Stimulated activated CD8-positive, alpha-beta memory T cell treated with anti-CD3 and anti-CD28 coated beads, Interleukin-2, amount 100 ng/mL, for 48 hours (primary cell): ENCODE data around the gene KCNQ1OT1.

ENCODE experiments used
- DNase-seq, 2 donors: peaks; one replicate each; pipeline ENCODE4 v3.0.0-alpha.2; 2020; ENCODE audit warnings: low read depth in 2 of 2

The KCNQ1OT1 gene

GRCh38 chr11:2582351-2582945, 117.3 kb downstream of the KCNQ1OT1 start:
- DNase-seq: no peak

GRCh38 chr11:2581931-2582350, 117.9 kb downstream of the KCNQ1OT1 start:
- no peak for DNase-seq

DNA sequence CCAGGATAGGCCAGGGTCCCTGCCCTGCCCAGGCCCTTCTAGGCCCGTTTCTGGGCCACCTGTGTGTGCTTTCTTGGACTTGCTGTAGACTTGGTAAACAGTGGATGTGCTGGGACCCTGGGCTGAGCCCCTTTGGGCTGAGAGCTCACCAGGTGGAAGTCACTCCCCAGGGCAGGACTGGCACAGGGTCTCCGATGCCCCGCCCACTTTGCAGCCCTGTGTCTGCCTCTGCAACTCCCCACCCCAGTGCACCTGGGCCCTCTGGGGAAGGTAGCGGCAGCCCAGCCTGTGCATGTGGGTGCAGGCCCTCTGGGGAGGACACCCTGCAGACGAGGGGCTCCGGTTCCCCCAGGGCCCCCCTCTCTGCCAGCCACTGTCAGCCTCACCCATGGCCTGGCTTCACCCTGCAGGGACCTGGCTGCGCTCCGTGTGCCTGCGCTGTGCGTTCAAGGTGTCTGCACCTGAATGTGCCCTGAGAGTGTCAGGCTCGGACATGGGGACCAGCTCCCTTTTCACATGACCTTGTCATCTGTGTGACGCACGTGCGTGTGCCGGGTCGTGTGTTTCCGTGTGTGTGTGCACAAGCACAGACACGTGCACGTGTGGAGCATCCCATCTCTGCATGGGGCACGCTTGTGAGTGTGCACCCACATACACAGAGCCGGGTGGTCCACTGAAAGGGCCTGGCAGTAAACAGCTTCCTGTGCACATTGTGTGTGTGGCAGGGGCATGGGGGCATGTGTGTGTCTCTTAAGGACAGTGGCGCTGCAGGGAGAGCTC, 118.5 kb downstream of the KCNQ1OT1 start:
- DNase-seq: no peak

DNA sequence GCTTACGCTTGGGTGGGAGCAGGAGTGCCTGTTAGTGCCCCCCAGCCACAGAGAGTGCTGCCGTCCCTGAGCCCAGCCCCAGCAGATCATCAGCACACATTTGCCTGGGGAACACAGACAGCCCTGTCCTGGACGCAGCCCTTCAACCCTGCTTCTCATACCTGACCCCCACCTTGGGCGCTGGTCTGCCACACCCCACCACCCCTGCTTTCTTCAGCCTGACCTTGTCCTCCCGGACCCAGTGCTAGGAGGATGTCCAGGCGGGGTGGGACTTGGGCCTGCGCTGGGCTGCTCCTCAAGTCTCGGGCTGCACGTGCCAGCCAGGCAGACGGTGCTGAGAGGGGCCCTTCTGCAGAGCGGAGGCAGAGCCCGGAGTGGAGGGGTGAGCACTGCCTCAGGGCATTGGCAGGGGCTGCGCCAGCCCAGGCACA, 119.2 kb downstream of the KCNQ1OT1 start:
- no peak for DNase-seq

DNA sequence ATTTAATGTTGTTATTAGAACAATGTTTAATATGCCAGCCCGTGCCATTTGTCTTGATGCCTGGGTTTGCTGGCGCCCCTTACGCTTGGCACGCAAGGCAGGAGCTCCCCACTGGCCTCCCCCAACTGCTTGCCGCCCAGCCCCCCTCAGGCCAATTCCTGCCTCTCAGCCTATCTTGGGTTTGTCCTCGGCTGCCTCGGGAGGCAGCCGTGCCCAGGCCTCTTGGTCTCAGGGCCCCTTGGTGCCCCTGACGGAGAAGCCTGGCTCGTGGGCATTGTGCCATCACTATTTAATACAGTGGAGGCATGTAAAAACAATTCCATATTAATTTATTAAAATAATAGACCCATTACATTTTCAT, 119.8 kb downstream of the KCNQ1OT1 start:
- no peak for DNase-seq

DNA sequence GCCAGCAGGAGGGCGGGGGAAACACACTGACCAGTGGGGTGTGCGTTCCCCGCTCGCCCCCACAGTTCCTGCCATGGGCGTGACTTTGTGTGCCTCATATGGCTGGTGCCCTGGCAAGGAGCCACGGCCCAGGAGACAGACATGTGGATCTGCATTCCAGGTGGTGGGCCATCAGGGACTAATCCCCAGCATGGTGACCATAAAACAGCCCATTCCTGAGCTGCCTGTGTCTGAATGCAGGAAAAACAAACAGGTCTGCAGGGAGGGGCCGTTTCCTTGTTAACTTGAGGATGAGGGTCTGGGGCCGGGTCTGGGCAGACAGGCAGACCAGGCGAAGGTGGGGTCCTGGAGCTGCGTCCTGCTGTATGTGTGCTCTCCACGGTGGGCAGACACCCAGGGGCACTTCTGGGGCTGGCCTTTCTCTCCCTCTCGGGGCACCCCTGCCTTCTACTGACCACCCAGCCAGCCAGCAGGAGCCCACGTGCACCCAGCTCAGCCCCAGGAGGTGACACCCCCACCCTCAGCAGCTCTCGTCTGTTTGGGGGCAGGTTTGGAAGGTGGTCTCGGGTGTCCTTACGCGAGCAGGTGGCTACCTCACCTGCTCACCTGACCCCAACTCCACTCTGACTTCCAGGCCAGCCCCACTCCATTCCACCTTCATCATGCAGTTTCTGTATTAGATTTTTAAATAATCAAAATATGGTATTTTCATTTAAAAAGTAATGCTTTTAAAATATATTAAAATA, 120.3 kb downstream of the KCNQ1OT1 start:
- DNase-seq: no peak

DNA sequence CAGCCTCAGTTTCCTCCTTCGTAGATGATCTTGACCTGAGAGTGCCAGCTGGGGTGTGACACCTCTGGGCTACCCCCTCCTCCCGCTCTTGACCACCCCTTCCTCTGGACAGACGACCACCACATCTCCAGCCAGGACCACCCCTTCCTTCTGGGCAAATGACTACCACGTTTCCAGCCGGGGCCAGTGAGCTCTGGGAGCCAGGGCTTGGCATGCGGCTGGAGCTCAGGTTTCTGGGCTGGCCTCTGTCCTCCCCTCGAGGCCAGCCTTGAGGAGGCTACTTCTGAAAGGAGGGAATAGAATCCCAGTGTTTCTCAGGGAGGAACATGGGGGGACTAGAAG, 120.9 kb downstream of the KCNQ1OT1 start:
- no peak for DNase-seq

DNA sequence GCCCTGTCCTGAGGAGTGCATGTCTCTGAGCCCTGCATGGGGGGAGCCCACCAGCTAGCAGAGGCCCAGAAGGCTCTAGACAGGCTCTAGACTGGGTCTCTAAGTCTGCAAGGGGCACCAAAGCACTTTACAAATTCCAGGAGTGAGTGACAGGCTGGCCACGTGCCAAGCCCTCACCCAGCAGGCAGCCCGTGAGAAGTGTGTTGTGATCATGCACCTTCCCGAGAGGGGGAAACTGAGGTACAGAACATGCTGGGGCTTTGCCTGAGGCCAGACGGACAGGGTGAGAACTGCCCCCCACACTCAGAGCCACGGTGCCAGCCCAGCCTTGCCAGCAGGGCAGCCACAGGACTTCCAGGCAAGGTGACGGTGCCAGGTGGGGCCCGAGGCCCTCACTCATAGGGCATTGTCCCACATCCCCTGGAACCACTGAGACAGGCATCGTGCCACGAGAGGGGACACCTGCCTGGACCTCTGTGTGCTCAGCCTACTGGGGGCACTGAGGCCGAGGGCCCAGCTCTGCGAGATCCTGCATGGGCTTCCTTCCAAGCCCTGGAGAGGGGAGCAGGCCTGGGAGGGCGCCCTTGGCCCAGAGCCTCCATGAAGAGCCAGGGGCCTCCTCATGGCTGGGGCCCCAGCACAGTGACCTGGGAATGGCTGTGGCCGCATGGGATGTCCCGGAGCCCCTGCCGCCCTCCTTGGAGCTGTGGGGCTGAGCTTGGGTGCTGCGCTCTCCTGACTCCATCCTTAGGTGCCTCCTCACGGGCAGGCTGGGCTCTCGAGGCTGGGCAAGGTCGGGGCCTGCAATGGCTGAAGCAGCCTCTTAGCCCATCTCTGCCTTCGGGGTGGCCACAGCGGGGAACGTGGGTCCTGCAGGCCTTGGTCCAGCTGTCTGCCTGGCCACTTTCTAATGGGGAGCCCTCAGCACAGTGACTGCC, 121.5 kb downstream of the KCNQ1OT1 start:
- DNase-seq: no peak

- no peak for DNase-seq
Measured at GRCh38 chr11:2577031-2577990, 122.5 kb downstream of the KCNQ1OT1 start.

- DNase-seq: no peak
Measured at GRCh38 chr11:2576549-2576948, 123.2 kb downstream of the KCNQ1OT1 start.

GRCh38 chr11:2576111-2576510, 123.7 kb downstream of the KCNQ1OT1 start:
- no peak for DNase-seq

DNA sequence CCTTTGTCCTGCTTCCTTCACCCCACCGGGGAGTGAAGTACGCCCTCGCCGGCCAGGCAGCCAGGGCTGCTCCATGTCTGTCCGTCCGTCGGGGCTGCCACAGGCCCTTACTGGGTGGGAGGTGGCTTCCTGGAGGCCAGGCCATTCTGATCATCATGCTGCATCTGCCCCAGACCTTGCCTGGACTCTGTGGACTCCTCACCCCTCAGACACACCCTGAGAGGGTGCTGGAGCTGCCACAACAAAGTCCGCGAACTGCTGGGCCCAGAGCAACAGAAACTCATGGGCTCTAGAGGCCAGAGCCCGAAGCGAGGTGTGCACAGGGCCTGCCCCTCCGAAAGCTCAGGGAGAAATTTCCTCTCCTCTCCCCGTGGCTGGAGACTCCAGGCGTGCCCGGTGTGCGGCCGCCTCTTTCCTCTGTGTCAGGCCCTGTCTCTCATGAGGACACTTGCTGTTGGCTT, 124.2 kb downstream of the KCNQ1OT1 start:
- DNase-seq: no peak

- DNase-seq: no peak
Measured at GRCh38 chr11:2574553-2575535, 125.0 kb downstream of the KCNQ1OT1 start.

GRCh38 chr11:2574043-2574552, 125.7 kb downstream of the KCNQ1OT1 start:
- DNase-seq: no peak

DNA sequence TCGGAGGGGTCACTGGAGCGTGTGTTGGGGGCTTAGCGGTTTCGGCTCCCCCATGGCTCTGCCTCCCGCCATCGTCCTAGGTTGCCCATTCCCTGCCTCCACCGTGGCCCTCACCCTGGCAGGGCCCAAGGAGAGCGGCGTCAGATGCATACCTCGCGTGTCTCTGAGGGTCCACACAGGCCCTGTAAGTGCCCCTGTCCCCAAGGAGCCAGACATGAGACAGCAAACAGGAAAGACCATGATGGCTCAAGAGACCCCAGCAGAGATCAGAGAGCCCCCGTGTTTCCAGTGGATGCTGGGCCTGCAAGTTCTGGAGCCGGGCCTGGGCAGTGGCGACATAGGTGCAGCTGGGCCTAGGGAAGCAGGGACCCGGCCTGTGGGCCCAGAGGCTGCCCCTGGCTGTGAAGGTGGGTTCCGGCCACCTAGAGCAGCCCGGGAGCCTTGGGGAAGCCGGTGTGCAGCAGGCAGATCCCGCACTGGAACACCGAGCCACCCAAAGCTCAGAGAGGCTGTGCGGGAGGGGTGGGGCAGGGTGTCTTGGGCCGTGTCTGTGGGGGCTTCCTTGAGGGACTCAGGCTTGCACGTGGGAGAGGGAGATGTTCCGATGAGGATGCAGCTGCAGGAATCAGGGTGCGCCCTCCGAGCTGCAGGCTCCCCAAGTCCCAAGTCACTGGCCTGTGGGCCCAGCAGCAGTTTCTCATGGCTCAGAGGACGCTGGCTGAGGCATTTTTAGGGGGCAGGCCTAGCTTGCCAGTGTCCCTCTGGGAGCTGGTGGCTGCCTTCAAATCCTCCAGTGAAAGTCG, 126.4 kb downstream of the KCNQ1OT1 start:
- DNase-seq: no peak

DNA sequence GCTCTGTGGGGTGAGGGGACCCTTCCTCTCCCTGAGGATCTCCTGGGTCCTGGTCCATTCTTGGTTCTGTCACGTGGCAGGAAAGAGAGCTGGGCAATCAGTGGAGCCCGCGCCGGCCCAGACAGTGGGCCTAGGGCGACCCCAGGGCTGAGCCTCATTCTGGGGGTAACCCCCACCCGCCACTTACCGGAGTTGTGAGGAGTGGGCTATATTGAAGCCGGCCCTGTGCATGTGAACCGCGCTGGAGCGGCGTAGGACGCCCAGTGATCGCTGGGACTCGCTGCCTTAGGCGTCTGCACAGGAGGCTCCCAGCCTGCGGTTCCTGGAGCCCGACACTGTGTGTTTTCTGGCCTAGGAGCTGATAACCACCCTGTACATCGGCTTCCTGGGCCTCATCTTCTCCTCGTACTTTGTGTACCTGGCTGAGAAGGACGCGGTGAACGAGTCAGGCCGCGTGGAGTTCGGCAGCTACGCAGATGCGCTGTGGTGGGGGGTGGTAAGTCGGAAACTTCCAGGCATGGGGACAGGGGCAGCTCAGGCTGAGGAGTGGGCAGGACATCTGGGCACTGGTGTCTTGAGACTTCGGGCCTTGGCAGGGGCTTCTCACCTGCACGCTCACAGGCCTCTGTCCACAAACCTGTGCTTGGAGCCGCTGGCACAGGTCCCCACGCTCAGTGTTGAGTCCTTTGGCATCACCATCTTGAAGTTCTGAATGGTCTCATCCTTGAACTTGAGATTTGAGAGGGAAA, 127.1 kb downstream of the KCNQ1OT1 start:
- no peak for DNase-seq

DNA sequence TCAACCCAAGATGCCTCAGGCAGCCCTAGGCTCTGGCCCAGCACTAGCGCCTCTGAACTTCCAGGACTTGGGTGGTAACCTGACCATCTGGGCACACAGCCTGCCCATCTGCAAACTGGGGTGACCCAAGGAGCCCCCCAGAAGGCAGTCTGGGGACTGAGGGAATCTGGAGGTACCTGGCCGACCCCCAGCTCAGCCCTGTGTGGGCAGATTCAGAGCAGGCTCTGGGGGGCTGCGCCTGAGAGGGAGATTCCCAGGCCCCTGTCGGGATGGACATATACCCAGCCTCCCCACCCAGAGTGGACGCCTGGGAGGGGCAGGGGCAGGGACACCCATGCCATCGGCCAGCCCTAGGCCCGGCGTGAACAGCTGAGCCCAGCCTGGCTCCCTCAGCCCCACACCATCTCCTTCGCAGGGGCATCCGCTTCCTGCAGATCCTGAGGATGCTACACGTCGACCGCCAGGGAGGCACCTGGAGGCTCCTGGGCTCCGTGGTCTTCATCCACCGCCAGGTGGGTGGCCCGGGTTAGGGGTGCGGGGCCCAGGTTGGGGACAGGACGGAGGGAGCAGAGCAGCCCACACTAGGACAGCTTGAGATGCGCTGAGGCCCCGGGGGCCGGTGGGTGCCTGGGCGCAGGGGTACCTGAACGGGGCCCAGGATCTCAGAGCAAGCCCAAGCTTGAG, 128.1 kb downstream of the KCNQ1OT1 start:
- DNase-seq: no peak
